ENCODE measurements around the gene C10orf53. TPM values are rescaled to one million over a fixed set of nuclear protein-coding genes. Genes with fewer than 3 reads are reported as not detected.

C10orf53 gene
- total RNA-seq, 1 experiment from 2014 or later: not detected

DNA sequence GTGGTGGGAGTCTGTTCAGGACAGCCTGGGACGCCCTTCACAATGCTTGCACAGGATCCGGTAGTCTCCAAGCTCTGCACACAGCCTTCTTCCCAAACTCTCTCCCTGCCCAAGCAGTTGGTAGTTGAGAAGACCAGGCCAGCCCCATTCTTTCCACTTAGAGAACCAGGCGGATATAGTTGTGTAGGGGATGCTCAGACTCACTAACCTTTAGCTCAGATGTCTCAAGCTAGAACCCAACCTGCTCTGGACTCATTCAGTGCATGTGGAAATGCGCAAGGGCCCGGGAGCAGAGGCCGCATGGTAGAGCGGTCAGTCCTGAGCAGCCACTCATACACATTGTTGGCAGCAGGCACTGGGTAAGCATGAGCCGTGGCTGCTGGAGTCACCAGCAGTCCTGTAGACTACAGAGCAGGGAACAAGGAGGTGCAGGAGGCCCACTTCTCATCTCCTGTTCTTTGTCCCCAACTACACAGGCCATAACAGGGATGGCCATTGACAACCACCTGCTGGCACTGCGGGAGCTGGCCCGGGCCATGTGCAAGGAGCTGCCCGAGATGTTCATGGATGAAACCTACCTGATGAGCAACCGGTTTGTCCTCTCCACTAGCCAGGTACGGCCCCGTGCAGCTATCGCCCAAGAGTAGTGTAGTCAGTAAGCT is 17.2 kb upstream of the C10orf53 start:
- H3K36me3 Mint-ChIP-seq: peaks cover 9% of the 10 kb centered on the region
- DNase-seq (ENCODE audit: low spot score): no peak
- no peak for ATAC-seq
- TF ChIP-seq TEAD4 (CRISPR knock-in tag; IDR thresholded peaks at IDR 0.05): no peak
- TF ChIP-seq, protein P1, sequence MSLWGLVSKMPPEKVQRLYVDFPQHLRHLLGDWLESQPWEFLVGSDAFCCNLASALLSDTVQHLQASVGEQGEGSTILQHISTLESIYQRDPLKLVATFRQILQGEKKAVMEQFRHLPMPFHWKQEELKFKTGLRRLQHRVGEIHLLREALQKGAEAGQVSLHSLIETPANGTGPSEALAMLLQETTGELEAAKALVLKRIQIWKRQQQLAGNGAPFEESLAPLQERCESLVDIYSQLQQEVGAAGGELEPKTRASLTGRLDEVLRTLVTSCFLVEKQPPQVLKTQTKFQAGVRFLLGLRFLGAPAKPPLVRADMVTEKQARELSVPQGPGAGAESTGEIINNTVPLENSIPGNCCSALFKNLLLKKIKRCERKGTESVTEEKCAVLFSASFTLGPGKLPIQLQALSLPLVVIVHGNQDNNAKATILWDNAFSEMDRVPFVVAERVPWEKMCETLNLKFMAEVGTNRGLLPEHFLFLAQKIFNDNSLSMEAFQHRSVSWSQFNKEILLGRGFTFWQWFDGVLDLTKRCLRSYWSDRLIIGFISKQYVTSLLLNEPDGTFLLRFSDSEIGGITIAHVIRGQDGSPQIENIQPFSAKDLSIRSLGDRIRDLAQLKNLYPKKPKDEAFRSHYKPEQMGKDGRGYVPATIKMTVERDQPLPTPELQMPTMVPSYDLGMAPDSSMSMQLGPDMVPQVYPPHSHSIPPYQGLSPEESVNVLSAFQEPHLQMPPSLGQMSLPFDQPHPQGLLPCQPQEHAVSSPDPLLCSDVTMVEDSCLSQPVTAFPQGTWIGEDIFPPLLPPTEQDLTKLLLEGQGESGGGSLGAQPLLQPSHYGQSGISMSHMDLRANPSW (CRISPR knock-in tag; conservative IDR thresholded peaks at IDR 0.05; ENCODE audit: low read depth): no peak
- TF ChIP-seq, protein P2, sequence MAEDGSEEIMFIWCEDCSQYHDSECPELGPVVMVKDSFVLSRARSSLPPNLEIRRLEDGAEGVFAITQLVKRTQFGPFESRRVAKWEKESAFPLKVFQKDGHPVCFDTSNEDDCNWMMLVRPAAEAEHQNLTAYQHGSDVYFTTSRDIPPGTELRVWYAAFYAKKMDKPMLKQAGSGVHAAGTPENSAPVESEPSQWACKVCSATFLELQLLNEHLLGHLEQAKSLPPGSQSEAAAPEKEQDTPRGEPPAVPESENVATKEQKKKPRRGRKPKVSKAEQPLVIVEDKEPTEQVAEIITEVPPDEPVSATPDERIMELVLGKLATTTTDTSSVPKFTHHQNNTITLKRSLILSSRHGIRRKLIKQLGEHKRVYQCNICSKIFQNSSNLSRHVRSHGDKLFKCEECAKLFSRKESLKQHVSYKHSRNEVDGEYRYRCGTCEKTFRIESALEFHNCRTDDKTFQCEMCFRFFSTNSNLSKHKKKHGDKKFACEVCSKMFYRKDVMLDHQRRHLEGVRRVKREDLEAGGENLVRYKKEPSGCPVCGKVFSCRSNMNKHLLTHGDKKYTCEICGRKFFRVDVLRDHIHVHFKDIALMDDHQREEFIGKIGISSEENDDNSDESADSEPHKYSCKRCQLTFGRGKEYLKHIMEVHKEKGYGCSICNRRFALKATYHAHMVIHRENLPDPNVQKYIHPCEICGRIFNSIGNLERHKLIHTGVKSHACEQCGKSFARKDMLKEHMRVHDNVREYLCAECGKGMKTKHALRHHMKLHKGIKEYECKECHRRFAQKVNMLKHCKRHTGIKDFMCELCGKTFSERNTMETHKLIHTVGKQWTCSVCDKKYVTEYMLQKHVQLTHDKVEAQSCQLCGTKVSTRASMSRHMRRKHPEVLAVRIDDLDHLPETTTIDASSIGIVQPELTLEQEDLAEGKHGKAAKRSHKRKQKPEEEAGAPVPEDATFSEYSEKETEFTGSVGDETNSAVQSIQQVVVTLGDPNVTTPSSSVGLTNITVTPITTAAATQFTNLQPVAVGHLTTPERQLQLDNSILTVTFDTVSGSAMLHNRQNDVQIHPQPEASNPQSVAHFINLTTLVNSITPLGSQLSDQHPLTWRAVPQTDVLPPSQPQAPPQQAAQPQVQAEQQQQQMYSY (CRISPR knock-in tag; IDR thresholded peaks at IDR 0.05): no peak
- TF ChIP-seq, protein P3, sequence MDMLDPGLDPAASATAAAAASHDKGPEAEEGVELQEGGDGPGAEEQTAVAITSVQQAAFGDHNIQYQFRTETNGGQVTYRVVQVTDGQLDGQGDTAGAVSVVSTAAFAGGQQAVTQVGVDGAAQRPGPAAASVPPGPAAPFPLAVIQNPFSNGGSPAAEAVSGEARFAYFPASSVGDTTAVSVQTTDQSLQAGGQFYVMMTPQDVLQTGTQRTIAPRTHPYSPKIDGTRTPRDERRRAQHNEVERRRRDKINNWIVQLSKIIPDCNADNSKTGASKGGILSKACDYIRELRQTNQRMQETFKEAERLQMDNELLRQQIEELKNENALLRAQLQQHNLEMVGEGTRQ (CRISPR knock-in tag; IDR thresholded peaks at IDR 0.05): no peak
- TF ChIP-seq, protein P4, sequence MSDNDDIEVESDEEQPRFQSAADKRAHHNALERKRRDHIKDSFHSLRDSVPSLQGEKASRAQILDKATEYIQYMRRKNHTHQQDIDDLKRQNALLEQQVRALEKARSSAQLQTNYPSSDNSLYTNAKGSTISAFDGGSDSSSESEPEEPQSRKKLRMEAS (CRISPR knock-in tag; IDR thresholded peaks at IDR 0.05): no peak
- peaks cover 66% of the 10 kb centered on the region for H3K27me3 Mint-ChIP-seq (ENCODE audit: low read depth)
- ChIA-PET CTCF (interaction anchor here (0.6 to 1.9 kb wide), 4 partner anchors 13 to 130 kb away, joined by 3 to 4 read pairs (median 3); no protein-coding TSS in a partner anchor), POLR2A (no interaction called here)
- no peak overlapping the region for H3K4me3 Mint-ChIP-seq
- no peak overlapping the region for H3K27ac Mint-ChIP-seq
- H3K9me3 Mint-ChIP-seq: peaks cover 14% of the 10 kb centered on the region
- H3K4me1 Mint-ChIP-seq: peaks cover 16% of the 10 kb centered on the region

DNA sequence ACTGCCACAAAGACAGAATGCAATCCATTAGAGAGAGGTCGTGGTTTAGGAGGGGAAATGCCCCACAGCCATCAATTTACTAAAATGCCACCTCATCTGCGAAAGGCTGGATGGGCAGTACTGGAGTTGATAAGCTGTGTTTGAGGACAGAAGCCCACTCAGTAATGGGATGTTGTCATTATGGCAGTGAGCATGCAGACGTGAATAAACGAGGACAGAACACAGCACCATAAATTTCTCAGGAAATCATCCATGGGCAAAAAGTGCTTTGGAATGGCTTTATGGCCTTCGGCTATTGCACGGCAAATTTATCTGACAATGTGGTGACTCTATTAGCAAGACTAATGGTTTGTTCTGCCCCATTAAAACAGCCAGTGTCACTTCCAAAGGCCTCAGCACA is 15.9 kb upstream of the C10orf53 start:
- Mint-ChIP-seq H3K9me3 (peaks cover 13% of the 10 kb centered on the region), H3K4me3 (no peak overlapping the region), H3K4me1 (peaks cover 17% of the 10 kb centered on the region), H3K27ac (no peak overlapping the region), H3K36me3 (peaks cover 8% of the 10 kb centered on the region), H3K27me3 (ENCODE audit: low read depth) (peaks cover 73% of the 10 kb centered on the region)
- DNase-seq (ENCODE audit: low spot score) (no peak), ATAC-seq (no peak)
- ChIA-PET CTCF (no interaction called here), POLR2A (no interaction called here)
- TF ChIP-seq NFE2L1 (CRISPR knock-in tag; IDR thresholded peaks at IDR 0.05): no peak
- TF ChIP-seq GRHL2 (CRISPR knock-in tag; IDR thresholded peaks at IDR 0.05; ENCODE audit: insufficient replicate concordance, severe bottlenecking): no peak
- TF ChIP-seq SMAD4 (CRISPR knock-in tag; IDR thresholded peaks at IDR 0.05): no peak
- no peak for TF ChIP-seq SP1 (CRISPR knock-in tag; conservative IDR thresholded peaks at IDR 0.05)
- TF ChIP-seq, protein P5, sequence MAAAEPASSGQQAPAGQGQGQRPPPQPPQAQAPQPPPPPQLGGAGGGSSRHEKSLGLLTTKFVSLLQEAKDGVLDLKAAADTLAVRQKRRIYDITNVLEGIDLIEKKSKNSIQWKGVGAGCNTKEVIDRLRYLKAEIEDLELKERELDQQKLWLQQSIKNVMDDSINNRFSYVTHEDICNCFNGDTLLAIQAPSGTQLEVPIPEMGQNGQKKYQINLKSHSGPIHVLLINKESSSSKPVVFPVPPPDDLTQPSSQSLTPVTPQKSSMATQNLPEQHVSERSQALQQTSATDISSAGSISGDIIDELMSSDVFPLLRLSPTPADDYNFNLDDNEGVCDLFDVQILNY (CRISPR knock-in tag; IDR thresholded peaks at IDR 0.05): no peak
- TF ChIP-seq, protein P6, sequence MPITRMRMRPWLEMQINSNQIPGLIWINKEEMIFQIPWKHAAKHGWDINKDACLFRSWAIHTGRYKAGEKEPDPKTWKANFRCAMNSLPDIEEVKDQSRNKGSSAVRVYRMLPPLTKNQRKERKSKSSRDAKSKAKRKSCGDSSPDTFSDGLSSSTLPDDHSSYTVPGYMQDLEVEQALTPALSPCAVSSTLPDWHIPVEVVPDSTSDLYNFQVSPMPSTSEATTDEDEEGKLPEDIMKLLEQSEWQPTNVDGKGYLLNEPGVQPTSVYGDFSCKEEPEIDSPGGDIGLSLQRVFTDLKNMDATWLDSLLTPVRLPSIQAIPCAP (CRISPR knock-in tag; IDR thresholded peaks at IDR 0.05): no peak
- no peak for TF ChIP-seq ZNF416 (CRISPR knock-in tag; IDR thresholded peaks at IDR 0.05)

Data from WTC11 (cell line).